HepG2 (cell line): Measurements from ENCODE around the gene SPTB. TPM values are rescaled to one million over a fixed set of nuclear protein-coding genes. Genes with fewer than 3 reads are reported as not detected.
A peak's percentile ranks its signal among the peaks of the same experiment; 100 is the strongest.

Source experiments
- ATAC-seq: fragments of 200-7000 bp; cut with Tn5 transposase; 3 replicates; pipeline ENCODE4 v1.9.1; 2020; ENCODE audit warnings: mild to moderate bottlenecking, moderate library complexity
- BruUV-seq: library from RNA; stranded (reverse); fragments of 400-500 nt; replicated peaks from 2 replicates; lab custom pipeline; 2021; lab: Mats Ljungman, UMichigan
- CTCF ChIA-PET: fragments of 300-600 bp; formaldehyde crosslinking; extraction: SDS; loops from one replicate; lab custom pipeline; 2021; ENCODE audit warnings: low total read pairs, inconsistent platforms, low intra/inter-chr PET ratio; lab: Yijun Ruan, JAX
- POLR2A ChIA-PET: fragments of 350-600 bp; sonication (Branson Sonifier 250); formaldehyde crosslinking; loops from one replicate; lab custom pipeline; 2020; ENCODE audit warnings: antibody characterized with exemption, inconsistent platforms; lab: Yijun Ruan, JAX
- DNase-seq: peaks from one replicate; pipeline ENCODE4 v3.0.0-alpha.2; 2015; ENCODE audit warnings: low spot score
- FAIRE-seq: peaks from 3 replicates; lab custom pipeline; 2011; peaks lifted over from hg19 to GRCh38; lab: Jason Lieb, UNC
- H2AFZ ChIP-seq: one replicate; pipeline ENCODE4 v1.6.1; 2011; ENCODE audit warnings: low read length, inconsistent platforms
- H3K27ac ChIP-seq: fragments of 300-600 bp; 3 replicates; pipeline ENCODE4 v1.8.0; 2011; ENCODE audit warnings: mixed run types, mild to moderate bottlenecking, mixed read lengths, low read length, inconsistent platforms; ENCODE audit not compliant: insufficient read depth; ENCODE audit errors: extremely low read length
- H3K27me3 ChIP-seq, 2 experiments: fragments of 200-600 bp in 1 of 2; 2 replicates in 1 of 2; 3 replicates in 1 of 2; pipeline versions ENCODE4 v1.6.0 to v1.8.0; 2011; ENCODE audit warnings: low read length in 2 of 2, mild to moderate bottlenecking in 2 of 2, moderate library complexity in 2 of 2, inconsistent platforms in 1 of 2; ENCODE audit not compliant: insufficient read depth in 2 of 2, control insufficient read depth in 1 of 2
- H3K36me3 ChIP-seq, 2 experiments: fragments of 200-600 bp in 1 of 2; replicated peaks in 1 of 2; 2 replicates in 1 of 2; 3 replicates in 1 of 2; pipeline versions ENCODE4 v1.5.1 to v1.8.0; 2011; ENCODE audit warnings: low read length in 2 of 2, inconsistent platforms in 1 of 2; ENCODE audit not compliant: insufficient read depth in 2 of 2, control insufficient read depth in 1 of 2
- H3K4me1 ChIP-seq: 2 replicates; pipeline ENCODE4 v1.5.1; 2012; ENCODE audit warnings: low read length, inconsistent platforms; ENCODE audit not compliant: insufficient read depth
- H3K4me2 ChIP-seq: 2 replicates; pipeline ENCODE4 v1.6.0; 2011; ENCODE audit warnings: low read depth, low read length, inconsistent platforms
- H3K4me3 ChIP-seq, 3 experiments: fragments of 200-600 bp in 1 of 3; sonication (generic), shearing (Covaris generic) in 1 of 3; replicated peaks in 1 of 3; 2 replicates each; pipeline ENCODE4 v1.5.1; 2011 to 2016; ENCODE audit warnings: low read length in 3 of 3, inconsistent platforms in 2 of 3, low read depth in 2 of 3, mild to moderate bottlenecking in 2 of 3, control low read depth in 1 of 3, mixed read lengths in 1 of 3; ENCODE audit not compliant: insufficient read depth in 1 of 3
- H3K79me2 ChIP-seq: one replicate; pipeline ENCODE4 v1.6.1; 2011; ENCODE audit warnings: low read length, inconsistent platforms; ENCODE audit not compliant: insufficient read depth
- H3K9ac ChIP-seq: 2 replicates; pipeline ENCODE4 v1.6.0; 2011; ENCODE audit warnings: mild to moderate bottlenecking, low read depth, low read length, inconsistent platforms; ENCODE audit not compliant: insufficient read depth
- H3K9me3 ChIP-seq: 2 replicates; pipeline ENCODE4 v1.5.1; 2012; ENCODE audit warnings: mild to moderate bottlenecking, low read length
- H4K20me1 ChIP-seq: 2 replicates; pipeline ENCODE4 v1.6.0; 2011; ENCODE audit warnings: inconsistent platforms, mild to moderate bottlenecking, low read length, moderate library complexity; ENCODE audit not compliant: insufficient read depth
- PHF5A ChIP-seq: IDR thresholded peaks from one replicate; pipeline ENCODE4 v1.6.1; 2018; ENCODE audit warnings: low read depth, missing genetic modification reagents; ENCODE audit not compliant: unreplicated experiment
- SETDB1 ChIP-seq: sonication (generic); formaldehyde crosslinking; IDR thresholded peaks from 2 replicates; pipeline ENCODE4 v1.5.1; 2020; ENCODE audit warnings: missing genetic modification reagents, mild to moderate bottlenecking, borderline replicate concordance
- TSC22D2 ChIP-seq: sonication (generic); formaldehyde crosslinking; IDR thresholded peaks from 2 replicates; pipeline ENCODE4 v1.5.1; 2020; ENCODE audit warnings: missing genetic modification reagents, mild to moderate bottlenecking, borderline replicate concordance
- ZEB1 ChIP-seq: IDR thresholded peaks from 2 replicates; pipeline ENCODE4 v1.6.1; 2012; ENCODE audit warnings: mild to moderate bottlenecking, low read depth, inconsistent platforms; ENCODE audit not compliant: insufficient replicate concordance
- ZFP82 ChIP-seq: sonication (generic); formaldehyde crosslinking; IDR thresholded peaks from 2 replicates; pipeline ENCODE4 v1.5.1; 2020; ENCODE audit warnings: mild to moderate bottlenecking, missing genetic modification reagents, borderline replicate concordance
- ZNF225 ChIP-seq: sonication (generic); formaldehyde crosslinking; IDR thresholded peaks from 2 replicates; pipeline ENCODE4 v1.4.0; 2020; ENCODE audit warnings: mild to moderate bottlenecking, missing genetic modification reagents
- ZNF558 ChIP-seq: sonication (generic); formaldehyde crosslinking; IDR thresholded peaks from 2 replicates; pipeline ENCODE4 v1.9.0; 2022; ENCODE audit warnings: mild to moderate bottlenecking, missing genetic modification reagents, borderline replicate concordance
- WGBS: methylation state at CpG from one replicate; pipeline ENCODE4 v1.1.6; 2017; ENCODE audit warnings: low lambda C conversion rate; 5-methylcytosine and 5-hydroxymethylcytosine counted together
- in situ Hi-C: cut with HindIII; loops from 2 replicates; pipeline ENCODE4 v1.10.0; 2017; ENCODE audit warnings: low pct_unique_long_range_greater_than_20kb; ENCODE audit not compliant: extremely low pct_ligation_motif_present
- intact Hi-C: fragments of 100-400 bp; cut with micrococcal nuclease; formaldehyde crosslinking; loops from one replicate; pipeline ENCODE4 v1.10.0; 2022; ENCODE audit not compliant: unreplicated experiment
- polyA plus RNA-seq, 8 experiments: library from polyadenylated mRNA; depleted of rRNA in 3 of 8; stranded (reverse) in 7 of 8; unstranded in 1 of 8; fragments of >200 nt; fragmentation: Illumina TruSeq in 4 of 8; extraction: Trizol in 4 of 8; gene quantifications; 2 replicates each; pipeline versions ENCODE4 v1.2.1 to v1.2.3, GENCODE V29; 2011 to 2016; ENCODE audit warnings: low read depth in 4 of 8, missing spikeins in 1 of 8, mixed read lengths in 1 of 8; ENCODE audit not compliant: insufficient read depth in 1 of 8
- total RNA-seq, 5 experiments: library from RNA; depleted of rRNA; stranded (reverse); fragments of >200 nt; fragmentation: Illumina TruSeq; extraction: Trizol; gene quantifications; 2 replicates each; pipeline ENCODE4 v1.2.3, GENCODE V29; 2016; ENCODE audit warnings: low read depth in 1 of 5
- TF ChIP-seq, protein P1 (sequence below): sonication (generic); formaldehyde crosslinking; IDR thresholded peaks from 2 replicates; pipeline ENCODE4 v1.8.0; 2022; ENCODE audit warnings: missing genetic modification reagents, low read depth, mild to moderate bottlenecking, borderline replicate concordance
- TF ChIP-seq, protein P2 (sequence below): sonication (generic); formaldehyde crosslinking; IDR thresholded peaks from 2 replicates; pipeline ENCODE4 v1.4.0; 2020; ENCODE audit warnings: mild to moderate bottlenecking, missing genetic modification reagents
- TF ChIP-seq, protein P3 (sequence below): sonication (generic); formaldehyde crosslinking; IDR thresholded peaks from 2 replicates; pipeline ENCODE4 v1.5.1; 2020; ENCODE audit warnings: missing genetic modification reagents, mild to moderate bottlenecking, borderline replicate concordance

The SPTB gene
- total and polyA plus RNA-seq, 2 of the 13 experiments (the other 11 are each of a cell fraction or from before 2014, with no cell fraction given) = 0.01 to 0.02 TPM

DNA sequence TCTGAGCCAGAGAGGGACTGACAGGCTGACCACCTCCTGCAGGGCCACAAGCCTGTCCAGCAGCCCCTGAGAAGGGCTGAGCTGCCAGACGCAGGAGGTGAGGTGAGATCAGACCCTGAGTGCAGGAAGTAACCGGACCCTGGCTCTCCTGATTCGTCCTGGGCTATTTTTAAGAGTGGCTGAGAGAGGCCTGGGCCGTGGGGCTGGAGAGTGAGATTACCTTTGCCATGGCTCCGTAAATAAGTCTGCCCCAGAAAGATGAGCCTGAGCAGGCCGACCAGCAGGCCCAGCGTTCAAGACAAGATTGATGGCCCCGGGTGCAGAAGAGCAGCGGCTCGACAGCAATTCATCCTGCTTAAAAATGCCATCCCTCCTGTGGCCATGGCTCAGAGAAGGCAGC, 54.2 kb downstream of the SPTB start:
- WGBS = no CpG with 5 or more reads among the region's 10 CpGs
- no peaks in the 10 kb centered on the region for H3K36me3 ChIP-seq
- H3K4me2 ChIP-seq = no peak overlapping the region
- H3K79me2 ChIP-seq = no peaks in the 10 kb centered on the region
- BruUV-seq = no TSS peak
- in situ Hi-C loops (loop anchor here (10.0 kb wide), 1 partner anchor 159 kb away; the partner anchor contains the start of gene FNTB), intact Hi-C loops (no loop called here)
- H4K20me1 ChIP-seq = no peaks in the 10 kb centered on the region
- FAIRE-seq (no peak), ATAC-seq (no peak), DNase-seq (no peak)
- peak overlapping the region in 1 of 3 experiments; percentile 24; a peak in 1 of 6 replicates for H3K4me3 ChIP-seq
- CTCF ChIA-PET = no interaction called here
- no peak overlapping the region for H3K9ac ChIP-seq
- H3K4me1 ChIP-seq = peaks cover 19% of the 10 kb centered on the region
- no peaks in the 10 kb centered on the region for H3K9me3 ChIP-seq
- H3K27ac ChIP-seq = no peak overlapping the region
- POLR2A ChIA-PET = no interaction called here
- H3K27me3 ChIP-seq = peaks cover 10 to 63% of the 10 kb centered on the region in 2 experiments
- H2AFZ ChIP-seq = no peak overlapping the region
- TF ChIP-seq, protein P1, sequence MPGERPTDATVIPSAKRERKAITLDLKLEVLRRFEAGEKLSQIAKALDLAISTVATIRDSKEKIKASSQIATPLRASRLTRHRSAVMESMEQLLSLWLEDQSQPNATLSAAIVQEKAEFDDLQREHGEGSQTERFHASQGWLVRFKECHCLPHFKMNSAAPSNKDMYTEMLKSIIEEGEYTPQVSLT (CRISPR knock-in tag) = no peak
- TF ChIP-seq, protein P2, sequence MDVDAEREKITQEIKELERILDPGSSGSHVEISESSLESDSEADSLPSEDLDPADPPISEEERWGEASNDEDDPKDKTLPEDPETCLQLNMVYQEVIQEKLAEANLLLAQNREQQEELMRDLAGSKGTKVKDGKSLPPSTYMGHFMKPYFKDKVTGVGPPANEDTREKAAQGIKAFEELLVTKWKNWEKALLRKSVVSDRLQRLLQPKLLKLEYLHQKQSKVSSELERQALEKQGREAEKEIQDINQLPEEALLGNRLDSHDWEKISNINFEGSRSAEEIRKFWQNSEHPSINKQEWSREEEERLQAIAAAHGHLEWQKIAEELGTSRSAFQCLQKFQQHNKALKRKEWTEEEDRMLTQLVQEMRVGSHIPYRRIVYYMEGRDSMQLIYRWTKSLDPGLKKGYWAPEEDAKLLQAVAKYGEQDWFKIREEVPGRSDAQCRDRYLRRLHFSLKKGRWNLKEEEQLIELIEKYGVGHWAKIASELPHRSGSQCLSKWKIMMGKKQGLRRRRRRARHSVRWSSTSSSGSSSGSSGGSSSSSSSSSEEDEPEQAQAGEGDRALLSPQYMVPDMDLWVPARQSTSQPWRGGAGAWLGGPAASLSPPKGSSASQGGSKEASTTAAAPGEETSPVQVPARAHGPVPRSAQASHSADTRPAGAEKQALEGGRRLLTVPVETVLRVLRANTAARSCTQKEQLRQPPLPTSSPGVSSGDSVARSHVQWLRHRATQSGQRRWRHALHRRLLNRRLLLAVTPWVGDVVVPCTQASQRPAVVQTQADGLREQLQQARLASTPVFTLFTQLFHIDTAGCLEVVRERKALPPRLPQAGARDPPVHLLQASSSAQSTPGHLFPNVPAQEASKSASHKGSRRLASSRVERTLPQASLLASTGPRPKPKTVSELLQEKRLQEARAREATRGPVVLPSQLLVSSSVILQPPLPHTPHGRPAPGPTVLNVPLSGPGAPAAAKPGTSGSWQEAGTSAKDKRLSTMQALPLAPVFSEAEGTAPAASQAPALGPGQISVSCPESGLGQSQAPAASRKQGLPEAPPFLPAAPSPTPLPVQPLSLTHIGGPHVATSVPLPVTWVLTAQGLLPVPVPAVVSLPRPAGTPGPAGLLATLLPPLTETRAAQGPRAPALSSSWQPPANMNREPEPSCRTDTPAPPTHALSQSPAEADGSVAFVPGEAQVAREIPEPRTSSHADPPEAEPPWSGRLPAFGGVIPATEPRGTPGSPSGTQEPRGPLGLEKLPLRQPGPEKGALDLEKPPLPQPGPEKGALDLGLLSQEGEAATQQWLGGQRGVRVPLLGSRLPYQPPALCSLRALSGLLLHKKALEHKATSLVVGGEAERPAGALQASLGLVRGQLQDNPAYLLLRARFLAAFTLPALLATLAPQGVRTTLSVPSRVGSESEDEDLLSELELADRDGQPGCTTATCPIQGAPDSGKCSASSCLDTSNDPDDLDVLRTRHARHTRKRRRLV = no peak
- no peak for TF ChIP-seq SETDB1 (CRISPR knock-in tag)
- no peak for TF ChIP-seq ZNF558 (CRISPR knock-in tag)
- no peak for TF ChIP-seq PHF5A (CRISPR knock-in tag)
- TF ChIP-seq TSC22D2 (CRISPR knock-in tag) = no peak
- TF ChIP-seq ZEB1 = no peak
- TF ChIP-seq ZNF225 (CRISPR knock-in tag) = no peak
- TF ChIP-seq, protein P3, sequence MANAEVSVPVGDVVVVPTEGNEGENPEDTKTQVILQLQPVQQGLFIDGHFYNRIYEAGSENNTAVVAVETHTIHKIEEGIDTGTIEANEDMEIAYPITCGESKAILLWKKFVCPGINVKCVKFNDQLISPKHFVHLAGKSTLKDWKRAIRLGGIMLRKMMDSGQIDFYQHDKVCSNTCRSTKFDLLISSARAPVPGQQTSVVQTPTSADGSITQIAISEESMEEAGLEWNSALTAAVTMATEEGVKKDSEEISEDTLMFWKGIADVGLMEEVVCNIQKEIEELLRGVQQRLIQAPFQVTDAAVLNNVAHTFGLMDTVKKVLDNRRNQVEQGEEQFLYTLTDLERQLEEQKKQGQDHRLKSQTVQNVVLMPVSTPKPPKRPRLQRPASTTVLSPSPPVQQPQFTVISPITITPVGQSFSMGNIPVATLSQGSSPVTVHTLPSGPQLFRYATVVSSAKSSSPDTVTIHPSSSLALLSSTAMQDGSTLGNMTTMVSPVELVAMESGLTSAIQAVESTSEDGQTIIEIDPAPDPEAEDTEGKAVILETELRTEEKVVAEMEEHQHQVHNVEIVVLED = no peak
- no peak for TF ChIP-seq ZFP82 (CRISPR knock-in tag)
